Central memory CD4-positive, alpha-beta T cell (primary cell): ENCODE results near the gene METTL16.
A peak's percentile ranks its signal among the peaks of the same experiment; 100 is the strongest.
"Not testable (repeated sequence)": the region's sequence is repeated elsewhere in the genome, so short reads cannot be mapped to it uniquely, and the experiment has no call there.

ENCODE experiments used
- DNase-seq: peaks from one replicate; pipeline ENCODE4 v3.0.0; 2022

The METTL16 gene

GRCh38 chr17:2502871-2503580 is 8.7 kb downstream of the METTL16 start:
- no peak for DNase-seq

GRCh38 chr17:2500446-2500845 is 11.2 kb downstream of the METTL16 start:
- DNase-seq = no peak

DNA sequence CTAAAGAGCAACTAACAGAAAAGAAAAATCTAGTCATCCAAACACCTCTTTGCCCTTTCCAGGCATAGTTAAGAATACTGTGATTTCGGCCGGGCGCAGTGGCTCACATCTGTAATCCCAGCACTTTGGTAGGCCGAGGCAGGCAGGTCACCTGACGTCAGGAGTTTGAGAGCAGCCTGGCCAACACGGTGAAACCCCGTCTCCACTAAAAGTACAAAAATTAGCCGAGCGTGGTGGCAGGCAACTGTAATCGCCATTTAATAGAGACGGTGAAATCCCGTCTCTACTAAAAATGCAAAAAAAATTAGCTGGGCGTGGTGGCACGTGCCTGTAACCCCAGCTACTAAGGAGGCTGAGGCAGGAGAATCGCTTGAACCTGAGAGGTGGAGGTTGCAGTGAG is 22.4 kb downstream of the METTL16 start:
- not testable (repeated sequence) for DNase-seq

GRCh38 chr17:2487306-2487705 is 24.4 kb downstream of the METTL16 start:
- DNase-seq = no peak

DNA sequence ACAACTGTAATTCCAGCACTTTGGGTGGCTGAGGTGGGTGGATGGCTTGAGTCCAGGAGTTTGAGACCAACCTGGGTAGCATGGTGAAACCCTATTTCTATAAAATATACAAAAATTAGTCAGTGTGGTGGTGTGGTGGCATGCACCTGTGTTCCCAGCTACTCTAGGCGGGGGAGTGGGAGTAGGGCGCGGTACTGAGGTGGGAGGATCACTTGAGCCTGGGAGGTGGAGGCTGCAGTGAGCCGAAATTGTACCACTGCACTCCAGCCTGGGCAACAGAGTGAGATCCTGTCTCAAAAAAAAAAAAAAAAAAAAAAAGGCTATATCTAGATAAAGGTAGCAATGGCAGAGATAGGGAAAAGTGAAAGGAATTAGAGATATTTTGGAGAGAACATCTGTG is 25.0 kb downstream of the METTL16 start:
- DNase-seq = not testable (repeated sequence)

- DNase-seq = no peak
These were observed 25.7 kb downstream of the METTL16 start for GRCh38 chr17:2485970-2486369.

- DNase-seq = no peak
These were observed 26.1 kb downstream of the METTL16 start for GRCh38 chr17:2485543-2485942.

- no peak for DNase-seq
These were observed 26.8 kb downstream of the METTL16 start for GRCh38 chr17:2484876-2485275.

DNA sequence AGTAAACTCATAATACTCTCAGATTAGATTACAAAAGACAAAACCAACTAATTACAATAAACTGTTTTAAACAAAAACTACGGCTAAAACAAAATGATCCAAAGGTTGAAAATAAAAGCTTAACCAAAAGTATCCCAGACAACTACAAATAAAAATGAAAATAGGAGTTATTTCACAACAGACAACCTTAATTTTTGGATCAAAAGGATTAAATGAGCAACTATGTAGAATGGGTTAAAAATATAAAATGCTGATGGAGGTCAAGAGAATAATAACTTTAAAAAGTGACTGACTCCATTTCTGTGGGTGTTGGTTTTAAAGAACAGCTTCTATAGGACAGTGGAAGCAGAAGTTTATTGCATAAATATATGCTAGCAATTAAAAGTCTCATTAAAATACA is 28.6 kb downstream of the METTL16 start:
- DNase-seq = no peak

DNA sequence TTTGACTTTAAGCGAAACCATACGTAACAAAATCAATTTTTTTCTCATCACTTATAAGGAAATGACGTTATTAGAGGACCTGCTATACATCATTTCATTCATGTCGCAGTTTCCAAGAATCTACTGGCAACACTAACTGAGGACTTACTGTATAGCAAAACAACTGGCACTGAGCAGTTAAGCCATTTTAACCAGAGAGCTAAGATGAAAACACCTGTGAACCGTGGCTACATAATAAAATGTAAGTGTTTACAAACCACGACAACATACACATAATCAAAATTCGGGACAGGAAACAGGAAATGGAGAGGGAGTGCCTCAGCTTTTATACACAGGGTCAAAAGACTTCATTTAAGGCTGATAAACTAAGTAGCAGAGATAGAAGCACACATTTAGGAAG is 29.5 kb downstream of the METTL16 start:
- DNase-seq = peak; percentile 61

DNA sequence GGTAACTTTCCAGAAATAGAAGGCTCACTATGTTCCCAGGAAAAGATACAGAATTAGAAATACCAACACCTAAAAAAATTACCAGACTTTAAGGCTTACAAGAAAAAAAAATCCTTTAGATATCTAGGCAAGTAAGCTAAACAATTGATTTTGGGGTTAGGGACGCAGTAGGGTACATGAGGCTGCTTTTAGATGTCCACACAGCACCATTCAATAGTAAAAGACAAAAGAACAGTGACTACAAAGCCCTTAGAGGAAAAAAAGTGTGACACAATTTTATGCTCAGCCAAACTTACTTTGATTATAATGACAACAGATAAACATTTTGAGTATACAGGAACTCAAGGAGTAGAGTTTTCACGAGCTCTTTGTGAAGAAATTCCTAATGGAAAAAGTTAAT is 29.9 kb downstream of the METTL16 start:
- no peak for DNase-seq

GRCh38 chr17:2478458-2478857 is 33.2 kb downstream of the METTL16 start:
- DNase-seq = no peak

- DNase-seq = no peak
These were observed 36.6 kb downstream of the METTL16 start for GRCh38 chr17:2475056-2475455.

- no peak for DNase-seq
These were observed 37.3 kb downstream of the METTL16 start for GRCh38 chr17:2474371-2474770.

- no peak for DNase-seq
These were observed 43.4 kb downstream of the METTL16 start for GRCh38 chr17:2468270-2468669.

DNA sequence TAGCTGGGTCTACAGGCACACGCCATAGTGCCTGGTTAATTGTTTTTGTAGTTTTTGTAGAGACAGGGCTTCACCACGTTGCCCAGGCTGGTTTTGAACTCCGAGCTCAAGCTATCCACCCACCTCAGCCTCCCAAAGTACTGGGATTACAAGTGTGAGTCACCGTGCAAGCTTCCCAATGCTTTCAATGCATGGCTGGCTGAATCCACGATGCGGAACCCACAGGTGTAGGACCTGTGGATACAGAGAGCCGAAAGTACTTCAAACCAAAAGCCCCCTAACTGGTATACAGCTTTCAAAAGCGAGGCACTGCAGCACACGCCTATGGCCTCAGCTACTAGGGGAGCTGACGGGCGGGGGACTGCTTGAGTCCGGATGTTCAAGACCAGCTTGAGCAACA is 44.8 kb downstream of the METTL16 start:
- no peak for DNase-seq

- no peak for DNase-seq
These were observed 49.2 kb downstream of the METTL16 start for GRCh38 chr17:2462481-2462880.

DNA sequence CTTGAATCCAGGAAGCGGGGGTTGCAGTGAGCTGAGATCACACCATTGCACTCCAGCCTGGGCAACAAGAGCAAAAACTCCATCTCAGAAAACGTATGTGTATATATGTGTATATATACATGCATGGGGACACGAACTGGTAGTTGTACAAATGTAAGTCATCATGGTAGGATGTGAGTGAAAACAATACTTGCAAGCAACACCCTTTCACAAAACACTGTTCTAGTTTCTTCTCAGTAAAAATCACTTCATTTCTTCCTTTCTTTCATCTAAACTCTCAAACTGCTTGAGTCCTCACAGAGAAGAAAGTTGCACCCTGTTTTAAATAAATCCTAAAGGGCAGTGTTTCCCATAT is 51.8 kb downstream of the METTL16 start:
- DNase-seq = no peak

- DNase-seq = no peak
These were observed 53.8 kb downstream of the METTL16 start for GRCh38 chr17:2457913-2458312.

GRCh38 chr17:2456475-2456874 is 55.2 kb downstream of the METTL16 start:
- no peak for DNase-seq

DNA sequence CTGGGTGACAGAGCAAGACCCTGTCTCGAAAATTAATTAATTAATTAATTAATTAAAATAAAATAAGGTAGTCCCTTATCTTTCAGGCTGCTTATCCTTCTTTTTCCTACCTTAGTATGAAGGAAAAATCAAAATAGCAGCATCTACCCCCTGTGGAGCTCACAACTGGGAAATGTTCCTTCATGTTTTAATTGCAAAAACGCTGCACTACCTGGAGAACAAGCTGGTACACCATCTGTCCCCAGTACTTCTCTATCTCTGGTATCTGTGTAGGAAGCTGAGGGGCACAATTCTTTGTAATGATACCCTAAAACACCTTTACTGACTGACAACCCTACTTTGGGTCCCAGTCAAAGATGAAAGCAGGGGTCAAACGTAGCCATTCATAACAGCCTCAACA is 55.7 kb downstream of the METTL16 start:
- DNase-seq = no peak

GRCh38 chr17:2453866-2454265 is 57.8 kb downstream of the METTL16 start:
- DNase-seq = no peak

DNA sequence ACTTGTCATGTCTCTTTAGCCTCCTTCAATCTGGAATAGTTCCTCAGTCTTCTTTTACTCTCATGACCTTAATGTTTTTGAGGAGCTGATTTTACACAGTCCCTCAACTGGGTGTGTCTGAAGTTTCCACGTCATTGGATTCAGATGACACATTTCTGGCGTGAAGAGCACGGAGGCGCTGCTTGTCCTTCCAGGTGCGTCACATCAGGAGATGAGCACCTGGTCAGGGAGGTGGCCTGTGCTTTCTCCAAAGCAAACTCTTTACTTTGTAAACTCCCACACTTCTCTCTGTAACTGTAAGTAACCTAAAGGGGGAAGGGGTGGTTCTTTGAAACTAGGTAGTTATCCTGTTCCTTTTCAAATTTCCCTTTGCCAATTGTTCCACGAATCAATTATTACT is 58.4 kb downstream of the METTL16 start:
- no peak for DNase-seq

DNA sequence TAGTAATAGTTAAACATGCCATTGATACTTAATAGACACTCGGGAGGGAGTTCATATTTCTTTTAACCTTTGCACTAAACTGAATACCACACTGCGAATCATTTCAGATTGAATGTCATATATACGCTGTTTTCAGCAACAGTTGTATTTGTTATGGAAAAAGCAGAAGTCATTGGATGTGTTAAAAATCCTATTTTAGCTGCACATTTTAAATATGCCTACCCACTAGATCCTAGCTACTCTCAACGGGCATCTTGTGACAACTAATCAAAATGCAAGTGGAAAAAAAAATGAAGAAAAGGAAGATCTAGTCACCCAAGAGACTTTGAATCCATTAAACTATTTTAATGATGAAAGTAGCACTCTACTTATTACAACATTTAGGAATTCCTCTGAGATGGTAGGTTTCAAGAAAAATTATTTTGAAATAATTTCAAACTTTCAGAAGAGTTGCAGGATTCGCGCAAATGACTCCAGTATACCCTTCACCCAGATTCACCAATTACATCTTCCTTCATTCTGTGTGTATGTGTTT is 59.4 kb downstream of the METTL16 start:
- no peak for DNase-seq

DNA sequence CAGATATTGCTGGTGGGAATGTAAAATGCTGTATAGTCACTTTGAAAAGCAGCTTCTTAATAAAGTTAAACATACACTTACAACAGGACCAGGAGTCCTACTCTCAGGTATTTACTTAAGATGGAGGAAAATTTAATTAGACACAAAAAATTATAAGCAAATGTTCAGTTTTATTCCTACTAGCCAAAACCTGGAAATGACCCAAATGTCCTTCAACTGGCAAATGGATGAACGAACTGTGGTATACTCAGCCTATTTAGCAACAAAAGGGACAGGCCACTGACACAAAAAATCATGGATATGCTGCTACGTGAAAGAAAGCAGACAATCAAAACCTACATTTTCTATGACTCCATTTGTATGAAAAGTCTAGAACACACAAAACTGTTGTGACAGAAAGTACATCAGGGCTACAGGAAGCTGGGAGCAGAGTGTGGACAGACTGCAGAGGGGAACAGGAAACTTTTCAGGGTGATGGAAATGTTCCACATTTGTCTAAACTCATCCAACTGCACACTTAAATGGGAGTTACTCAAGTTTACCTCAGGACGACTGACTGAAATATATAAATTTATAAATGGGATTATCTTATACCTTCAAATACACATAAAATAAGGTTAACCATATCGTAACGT is 61.6 kb downstream of the METTL16 start:
- DNase-seq = no peak
